HG03520 (cell line): ENCODE measurements around the gene RTBDN.

Experiments
- ATAC-seq: cut with Tn5 transposase; IDR thresholded peaks from one replicate; pipeline ENCODE4 v1.9.1; 2021; ENCODE audit warnings: mild to moderate bottlenecking, moderate library complexity; ENCODE audit not compliant: unreplicated experiment

RTBDN gene

DNA sequence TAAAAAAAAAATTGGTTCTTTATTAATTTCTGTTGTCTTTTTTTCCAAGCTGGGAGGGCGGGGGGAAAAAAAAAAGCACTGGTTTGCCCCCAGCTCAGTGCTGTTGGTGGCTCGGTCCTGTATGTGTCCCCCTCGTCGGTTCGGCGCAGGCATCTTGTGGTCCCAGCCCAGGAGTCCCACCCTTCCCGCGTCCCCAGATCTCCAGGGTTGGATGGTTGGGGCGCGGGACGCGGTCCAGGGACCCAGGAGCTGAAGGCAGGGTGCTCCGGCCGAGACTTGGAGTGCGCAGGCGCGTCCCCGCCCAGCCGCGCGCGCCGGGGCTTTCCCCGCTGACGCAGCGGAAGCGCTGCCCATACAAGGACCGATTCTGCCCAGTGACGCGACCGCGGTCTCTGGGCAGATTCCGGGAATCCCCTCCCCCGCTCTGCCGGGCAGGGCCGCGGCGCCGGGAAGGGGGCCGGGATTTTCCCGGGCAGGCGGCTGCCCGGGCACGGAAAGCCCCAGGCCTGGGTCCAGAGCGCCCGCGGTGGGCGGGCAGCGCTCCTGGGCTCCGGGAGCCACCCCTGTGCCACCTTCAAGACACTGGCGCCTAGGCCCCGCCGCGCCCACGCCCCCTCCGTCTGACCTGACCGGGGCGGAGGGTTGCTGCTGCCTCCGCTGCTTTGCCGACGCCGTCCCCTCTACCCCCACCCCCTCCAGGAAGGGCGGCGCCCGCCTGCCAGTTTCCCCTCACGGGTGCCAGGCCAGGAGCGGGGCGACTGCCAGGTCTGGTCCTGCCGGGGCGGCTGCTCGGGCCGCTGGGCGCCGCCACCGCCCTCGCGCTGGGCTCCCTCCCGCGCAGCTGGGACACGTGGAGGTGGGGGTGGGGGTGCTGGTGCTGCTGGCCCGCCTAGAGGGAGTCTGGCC, 40.8 kb downstream of the RTBDN start:
- peak; percentile 17 for ATAC-seq

DNA sequence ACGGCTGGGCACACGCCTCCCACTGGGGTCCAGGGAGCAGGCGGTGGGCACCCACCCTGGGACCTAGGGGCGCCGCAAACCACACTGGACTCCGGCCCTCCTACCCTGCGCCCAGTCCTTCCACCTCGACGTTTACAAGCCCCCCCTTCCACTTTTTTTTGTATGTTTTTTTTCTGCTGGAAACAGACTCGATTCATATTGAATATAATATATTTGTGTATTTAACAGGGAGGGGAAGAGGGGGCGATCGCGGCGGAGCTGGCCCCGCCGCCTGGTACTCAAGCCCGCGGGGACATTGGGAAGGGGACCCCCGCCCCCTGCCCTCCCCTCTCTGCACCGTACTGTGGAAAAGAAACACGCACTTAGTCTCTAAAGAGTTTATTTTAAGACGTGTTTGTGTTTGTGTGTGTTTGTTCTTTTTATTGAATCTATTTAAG, 41.5 kb downstream of the RTBDN start:
- no peak for ATAC-seq

DNA sequence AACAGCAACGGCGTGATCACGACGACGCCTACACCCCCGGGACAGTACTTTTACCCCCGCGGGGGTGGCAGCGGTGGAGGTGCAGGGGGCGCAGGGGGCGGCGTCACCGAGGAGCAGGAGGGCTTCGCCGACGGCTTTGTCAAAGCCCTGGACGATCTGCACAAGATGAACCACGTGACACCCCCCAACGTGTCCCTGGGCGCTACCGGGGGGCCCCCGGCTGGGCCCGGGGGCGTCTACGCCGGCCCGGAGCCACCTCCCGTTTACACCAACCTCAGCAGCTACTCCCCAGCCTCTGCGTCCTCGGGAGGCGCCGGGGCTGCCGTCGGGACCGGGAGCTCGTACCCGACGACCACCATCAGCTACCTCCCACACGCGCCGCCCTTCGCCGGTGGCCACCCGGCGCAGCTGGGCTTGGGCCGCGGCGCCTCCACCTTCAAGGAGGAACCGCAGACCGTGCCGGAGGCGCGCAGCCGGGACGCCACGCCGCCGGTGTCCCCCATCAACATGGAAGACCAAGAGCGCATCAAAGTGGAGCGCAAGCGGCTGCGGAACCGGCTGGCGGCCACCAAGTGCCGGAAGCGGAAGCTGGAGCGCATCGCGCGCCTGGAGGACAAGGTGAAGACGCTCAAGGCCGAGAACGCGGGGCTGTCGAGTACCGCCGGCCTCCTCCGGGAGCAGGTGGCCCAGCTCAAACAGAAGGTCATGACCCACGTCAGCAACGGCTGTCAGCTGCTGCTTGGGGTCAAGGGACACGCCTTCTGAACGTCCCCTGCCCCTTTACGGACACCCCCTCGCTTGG, 42.1 kb downstream of the RTBDN start:
- ATAC-seq: no peak

DNA sequence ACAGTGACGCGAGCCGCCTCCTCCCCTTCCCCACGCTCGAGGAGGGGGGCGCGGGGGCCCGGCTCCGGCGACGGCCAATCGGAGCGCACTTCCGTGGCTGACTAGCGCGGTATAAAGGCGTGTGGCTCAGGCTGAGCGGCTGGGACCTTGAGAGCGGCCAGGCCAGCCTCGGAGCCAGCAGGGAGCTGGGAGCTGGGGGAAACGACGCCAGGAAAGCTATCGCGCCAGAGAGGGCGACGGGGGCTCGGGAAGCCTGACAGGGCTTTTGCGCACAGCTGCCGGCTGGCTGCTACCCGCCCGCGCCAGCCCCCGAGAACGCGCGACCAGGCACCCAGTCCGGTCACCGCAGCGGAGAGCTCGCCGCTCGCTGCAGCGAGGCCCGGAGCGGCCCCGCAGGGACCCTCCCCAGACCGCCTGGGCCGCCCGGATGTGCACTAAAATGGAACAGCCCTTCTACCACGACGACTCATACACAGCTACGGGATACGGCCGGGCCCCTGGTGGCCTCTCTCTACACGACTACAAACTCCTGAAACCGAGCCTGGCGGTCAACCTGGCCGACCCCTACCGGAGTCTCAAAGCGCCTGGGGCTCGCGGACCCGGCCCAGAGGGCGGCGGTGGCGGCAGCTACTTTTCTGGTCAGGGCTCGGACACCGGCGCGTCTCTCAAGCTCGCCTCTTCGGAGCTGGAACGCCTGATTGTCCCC, 42.9 kb downstream of the RTBDN start, which contains the start of gene JUNB:
Gene JUNB, plus strand, starts transcription at position 142 of the 706 bp plus-strand sequence. Its CDS starts 286 bp downstream, at position 428.
- ATAC-seq: peak; percentile 29

DNA sequence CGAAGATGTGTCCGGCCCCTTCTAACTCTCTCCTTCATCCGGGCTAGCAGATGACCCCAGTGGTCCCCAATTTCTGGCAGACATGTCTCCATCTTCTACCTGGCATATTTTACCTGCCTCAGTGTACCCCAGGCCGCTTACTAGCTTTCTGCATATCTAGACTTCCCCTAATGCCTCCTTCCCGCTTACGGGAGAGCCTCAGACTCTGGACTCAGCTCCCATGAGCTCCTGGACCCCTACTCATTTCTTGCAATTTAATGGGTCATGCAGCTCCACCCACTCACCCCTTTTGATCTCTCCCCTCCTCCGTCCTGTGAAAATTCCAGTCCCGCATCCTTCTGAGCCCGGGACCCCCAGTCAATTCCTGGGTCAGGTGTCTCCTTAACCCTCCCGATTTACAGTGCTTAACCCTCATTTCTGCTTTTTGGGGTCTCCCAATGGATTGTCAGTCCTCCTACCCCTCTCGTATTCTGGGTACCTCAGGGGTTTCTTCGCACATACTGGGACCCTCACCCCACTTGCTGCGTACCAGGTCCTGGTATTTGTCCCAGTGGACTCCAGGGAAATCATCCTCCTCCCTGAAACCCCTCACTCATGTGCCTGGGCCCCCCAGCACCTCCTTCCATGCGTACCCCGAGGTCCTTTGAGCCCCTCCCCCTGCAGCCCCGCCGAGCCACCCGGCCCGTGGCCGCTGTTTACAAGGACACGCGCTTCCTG, 43.6 kb downstream of the RTBDN start:
- no peak for ATAC-seq

DNA sequence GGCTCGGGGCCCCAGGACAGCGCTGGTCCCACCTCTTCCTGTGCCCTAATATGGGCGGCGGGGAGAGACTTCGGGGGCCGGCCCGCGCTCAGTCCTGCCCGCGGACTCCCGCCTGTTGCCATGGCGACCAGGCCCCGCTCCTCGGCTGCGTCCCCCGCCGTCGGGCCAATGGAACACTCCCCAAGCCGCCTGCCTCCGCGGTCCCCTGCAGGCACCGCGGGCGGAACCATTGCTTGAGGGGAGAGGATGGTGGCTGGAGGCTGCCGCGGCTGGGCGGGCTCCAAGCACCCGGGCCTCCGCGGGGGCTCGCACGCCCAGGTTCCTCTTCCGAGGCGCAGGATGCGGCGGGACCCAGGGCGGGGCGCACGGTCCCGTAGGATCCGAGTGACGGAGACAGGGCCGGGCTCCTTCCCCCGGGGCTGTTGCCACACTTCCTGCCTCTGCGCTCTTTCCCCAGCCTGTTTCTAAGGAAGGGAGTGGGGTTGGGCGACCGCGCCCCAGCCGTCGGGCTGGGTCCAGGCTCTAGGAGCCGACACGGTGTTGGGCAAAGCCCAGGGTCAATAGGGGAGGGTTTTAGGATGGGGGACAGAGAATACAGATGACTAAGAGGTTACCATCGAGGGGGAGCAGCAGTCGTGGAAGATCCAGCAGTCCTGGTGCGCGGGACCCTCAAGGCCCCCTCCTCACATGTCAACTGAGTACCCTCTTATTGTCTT, 44.3 kb downstream of the RTBDN start:
- peak; percentile 39 for ATAC-seq

DNA sequence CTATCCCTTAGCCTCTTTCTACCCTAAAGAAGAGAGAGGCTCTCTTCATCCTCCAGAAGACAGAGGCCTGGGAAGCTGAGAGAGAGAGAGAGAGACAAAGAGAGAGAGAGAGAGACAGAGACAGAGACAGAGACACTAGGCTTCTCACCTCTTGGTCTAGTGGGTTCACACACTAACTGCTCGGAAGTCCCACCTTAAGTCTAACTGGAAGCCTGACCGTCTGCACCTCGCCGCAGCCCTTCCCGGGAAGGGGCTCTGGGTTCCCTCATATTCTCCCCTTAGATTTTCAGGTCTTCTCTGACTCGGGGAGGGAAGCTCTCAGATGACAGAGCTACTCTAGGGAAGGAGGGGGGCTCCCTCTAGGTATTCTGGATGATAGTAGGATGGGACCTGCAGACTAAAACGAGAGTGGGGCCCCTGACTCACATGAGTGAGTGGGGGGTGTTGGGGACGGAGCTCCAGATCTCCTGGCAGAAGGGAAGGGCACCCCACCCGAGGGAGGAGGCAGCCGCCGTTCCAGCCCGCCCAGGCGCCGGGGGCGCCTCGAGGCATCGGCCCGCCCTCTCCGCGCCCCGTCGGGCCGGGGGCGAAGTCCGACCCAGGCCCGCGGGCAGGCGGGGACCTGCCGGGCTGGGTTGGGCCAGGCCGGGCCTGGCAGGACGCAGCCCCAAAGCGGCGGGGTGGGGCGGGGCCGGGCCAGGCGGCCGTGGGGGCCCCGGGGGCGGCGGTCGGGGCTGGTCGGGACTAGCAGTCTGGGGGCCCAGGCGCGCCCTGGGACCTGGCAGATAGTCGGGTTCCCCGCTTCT, 45.1 kb downstream of the RTBDN start:
- ATAC-seq: no peak

DNA sequence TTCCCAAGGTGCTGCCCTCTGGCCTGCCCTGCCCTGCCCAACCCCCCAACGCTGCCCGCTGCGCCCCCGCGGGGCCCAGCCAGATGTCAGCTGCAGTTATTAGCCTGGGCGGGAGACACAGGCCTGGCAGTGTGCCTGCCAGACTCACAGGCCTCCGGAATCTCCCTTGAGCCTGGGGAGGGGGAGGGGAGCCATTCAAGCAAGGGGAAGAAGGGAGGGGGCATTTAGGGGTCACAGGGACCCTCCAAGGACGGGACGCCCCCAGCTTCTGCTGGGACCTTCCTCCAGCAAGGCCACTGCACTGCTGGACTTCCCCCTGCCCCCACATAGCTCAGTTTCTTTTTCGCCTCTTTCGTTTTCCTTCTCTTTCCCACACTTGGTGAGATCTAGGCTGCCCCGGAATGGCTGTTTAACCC, 45.7 kb downstream of the RTBDN start:
- ATAC-seq: no peak

DNA sequence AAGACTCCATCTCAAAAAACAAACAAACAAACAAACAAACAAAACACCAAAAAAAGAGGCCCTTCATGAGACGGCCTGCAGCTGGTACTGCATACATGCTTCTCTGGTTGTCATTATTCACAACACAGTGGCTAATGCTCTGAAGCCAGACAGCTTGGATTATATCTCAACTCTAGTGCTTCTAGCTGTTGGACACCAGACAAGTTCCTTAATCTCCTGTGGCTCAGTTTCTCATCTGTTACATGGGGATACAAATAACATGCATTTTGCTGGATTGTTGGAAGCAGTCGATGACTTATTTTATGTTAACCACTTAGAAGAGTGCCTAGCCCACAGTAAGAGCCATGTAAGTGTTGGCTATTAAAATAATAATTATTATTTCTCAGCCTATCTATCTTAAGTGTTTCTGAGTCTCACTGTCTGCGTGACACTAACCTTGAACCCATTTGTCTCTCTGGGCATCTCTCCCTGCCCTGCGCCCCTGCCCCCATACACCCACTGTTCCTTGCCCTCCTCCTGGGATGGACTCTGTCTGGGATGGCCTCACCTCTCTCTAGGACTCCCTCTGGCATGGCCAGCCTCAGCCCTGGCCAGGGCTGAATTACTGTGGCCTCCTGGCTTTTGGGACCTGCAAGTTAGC, 46.2 kb downstream of the RTBDN start:
- no peak for ATAC-seq

DNA sequence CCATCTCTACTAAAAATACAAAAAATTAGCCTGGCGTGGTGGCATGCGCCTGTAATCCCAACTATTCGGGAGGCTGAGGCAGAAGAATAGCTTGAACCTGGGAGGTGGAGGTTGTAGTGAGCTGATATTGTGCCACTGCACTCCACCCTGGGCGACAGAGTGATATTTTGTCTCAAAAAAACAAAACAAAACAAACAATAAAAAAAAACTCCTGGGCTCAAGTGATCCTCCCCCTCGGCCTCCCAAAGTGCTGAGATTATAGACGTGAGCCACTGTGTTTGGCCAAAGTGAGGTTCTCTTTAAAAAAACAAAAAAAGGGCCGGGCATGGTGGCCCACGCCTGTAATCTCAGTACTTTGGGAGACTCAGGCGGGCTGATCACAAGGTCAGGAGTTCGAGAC, 46.9 kb downstream of the RTBDN start:
- ATAC-seq: no peak

DNA sequence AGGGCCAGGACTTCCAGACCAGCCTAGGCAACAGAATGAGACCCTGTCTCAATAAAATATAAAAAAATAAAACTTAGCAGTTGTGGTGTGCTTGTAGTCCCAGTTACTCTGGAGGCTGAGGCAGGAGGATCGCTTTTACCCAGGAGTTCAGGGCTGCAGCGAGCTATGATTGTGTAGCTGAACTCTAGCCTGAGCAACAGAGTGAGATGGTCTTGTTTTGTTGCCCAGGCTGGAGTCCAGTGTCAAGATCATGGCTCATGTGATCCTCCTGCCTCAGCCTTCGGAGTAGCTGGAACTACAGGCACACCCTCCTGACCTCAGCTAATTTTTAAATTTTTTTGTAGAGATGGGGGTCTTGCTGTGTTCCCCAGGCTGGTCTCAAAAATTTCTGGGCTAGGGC, 47.4 kb downstream of the RTBDN start:
- ATAC-seq: no peak

DNA sequence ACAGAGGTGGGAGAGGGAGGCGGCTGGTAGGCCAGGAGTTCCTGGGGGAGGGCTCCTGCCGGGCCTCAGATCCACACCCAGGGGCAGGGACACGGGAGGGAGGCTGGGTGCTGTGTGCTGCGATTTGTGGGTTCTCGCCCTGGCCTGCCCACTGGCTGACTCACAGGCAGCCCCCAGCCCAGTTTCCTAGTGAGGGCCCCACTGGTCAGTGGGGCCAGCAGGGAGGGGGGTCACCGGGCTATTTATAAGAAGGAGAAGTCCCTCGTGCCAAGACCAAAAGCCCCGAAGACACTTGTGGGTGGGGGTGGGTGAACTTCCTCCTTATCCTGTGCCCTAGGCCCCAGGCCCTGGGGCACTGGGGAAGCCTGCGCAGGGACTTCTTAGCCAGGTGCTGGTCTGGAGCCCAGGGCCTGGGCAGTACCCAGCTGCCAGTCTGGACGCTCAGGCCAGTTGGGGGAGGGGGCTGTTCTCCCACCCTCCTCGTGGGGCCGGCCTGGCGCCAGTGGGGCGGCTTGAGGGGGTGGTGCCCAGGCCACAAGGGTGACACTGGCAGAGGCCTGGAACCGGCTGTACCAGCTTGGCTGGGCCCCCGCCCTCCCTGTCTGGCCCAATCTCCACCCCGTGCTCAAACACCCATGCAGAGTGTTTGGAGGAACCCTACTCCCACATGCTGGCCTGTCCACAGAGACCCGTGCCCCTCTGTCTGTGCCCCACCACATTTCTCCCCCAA, 48.1 kb downstream of the RTBDN start:
- ATAC-seq: no peak

DNA sequence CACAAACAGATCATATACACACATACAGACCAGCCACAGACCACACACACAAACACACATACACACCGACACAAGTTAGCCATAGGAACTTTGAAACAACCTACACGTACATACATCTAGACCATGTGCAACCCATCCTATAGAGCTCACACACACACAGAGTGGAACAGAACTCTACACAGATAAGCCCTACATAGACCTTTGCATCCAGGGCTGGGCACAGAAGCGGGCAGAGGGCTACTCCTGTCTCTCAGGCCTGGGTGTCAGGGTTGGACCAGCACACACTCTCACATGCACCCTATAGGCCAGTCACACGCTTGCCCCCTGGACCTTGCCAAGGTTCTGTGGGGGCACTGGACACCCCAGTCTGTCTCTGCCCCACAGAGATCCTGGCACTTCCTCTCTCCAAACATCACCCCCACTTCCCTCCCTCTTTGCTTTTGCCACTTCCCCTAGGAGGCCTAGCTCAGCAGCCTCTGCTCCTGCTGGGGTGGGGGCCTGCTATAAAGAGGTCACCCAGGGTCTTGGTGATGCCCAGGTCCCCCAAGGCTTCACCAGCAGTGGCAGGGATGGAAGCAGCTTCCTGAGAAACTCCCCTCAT, 48.8 kb downstream of the RTBDN start:
- no peak for ATAC-seq

DNA sequence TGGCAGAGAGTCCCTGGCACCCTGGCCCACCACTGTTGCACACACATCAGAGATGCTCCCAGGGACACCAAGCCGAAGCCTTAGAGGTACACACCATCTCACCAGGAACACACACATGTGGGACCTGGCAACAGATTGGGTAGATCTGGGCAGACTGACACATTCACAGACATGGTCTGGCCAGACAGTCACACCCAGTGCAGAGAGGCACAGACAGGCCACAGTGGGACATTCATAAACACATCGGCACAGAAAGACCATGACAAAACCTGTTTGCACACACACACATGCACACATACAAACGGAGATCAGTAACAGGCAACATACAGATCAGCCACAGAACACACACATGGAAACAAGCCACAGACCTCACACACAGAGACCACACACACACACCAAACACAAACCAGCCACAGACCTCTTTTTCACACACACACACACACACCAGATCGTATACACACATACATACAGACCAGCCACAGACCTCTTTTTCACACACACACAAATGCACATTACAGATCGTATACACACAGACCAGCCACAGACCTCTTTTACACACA, 49.4 kb downstream of the RTBDN start:
- no peak for ATAC-seq

DNA sequence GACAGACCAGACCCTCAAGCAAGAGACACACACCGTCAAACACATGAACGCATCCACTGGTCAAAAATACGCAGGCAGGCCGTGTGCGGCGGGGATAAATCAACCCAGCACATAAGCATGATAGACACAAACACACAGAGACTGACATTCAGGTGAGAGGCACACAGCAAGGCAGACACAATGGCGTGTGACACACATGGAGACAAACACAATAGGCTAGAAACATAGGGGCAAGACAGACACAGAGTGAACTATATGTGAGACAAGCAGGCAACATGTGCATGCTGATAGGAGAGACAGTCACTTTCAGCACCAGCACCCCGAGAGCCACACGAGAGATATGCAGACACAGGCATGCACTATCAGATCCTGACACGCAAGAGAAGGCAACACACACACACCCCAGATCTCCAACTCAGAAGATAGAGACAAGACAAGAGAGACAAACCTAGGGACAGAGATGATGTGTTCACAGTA, 49.9 kb downstream of the RTBDN start:
- ATAC-seq: no peak

DNA sequence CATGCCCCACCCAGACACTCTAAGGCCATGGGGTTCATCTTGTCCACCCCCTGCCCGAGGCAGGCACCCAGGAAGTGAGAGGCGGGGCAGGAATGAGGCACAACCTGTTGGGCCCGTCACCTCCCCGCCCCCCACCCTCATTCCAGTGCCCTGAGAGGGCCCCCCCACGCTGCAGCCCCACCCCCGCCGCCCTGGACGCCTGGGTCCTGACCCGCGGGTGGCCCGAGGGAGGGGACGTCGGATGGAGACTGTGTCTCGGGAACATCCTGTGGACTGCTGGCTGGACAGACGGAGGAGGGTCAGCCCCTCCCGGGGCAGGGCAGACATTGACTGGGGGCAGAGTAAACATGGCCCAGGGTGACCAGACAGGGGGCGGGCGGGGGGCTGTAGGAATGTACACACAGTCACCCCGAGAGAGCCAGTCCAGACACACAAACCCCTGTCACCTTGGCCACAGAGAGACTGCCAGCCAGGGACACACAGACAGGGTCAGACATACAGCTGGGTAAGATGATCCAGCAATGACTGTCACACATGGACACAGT, 50.5 kb downstream of the RTBDN start:
- ATAC-seq: no peak
